Activated CD4-positive, alpha-beta T cell treated with anti-CD3 and anti-CD28 coated beads, Interleukin-2, amount 50 U/mL, for 4 hours (primary cell): Measurements from ENCODE around the gene ARL6IP6.

ENCODE experiments used
- DNase-seq, 2 experiments: peaks; one replicate each; pipeline ENCODE4 v3.0.0-alpha.2; 2020

ARL6IP6 gene

GRCh38 chr2:152811916-152812315 is 93.5 kb downstream of the ARL6IP6 start:
- DNase-seq = no peak
